Osteocyte (in vitro differentiated cells): Measurements from ENCODE around the gene NRIP1. TPM values are rescaled to one million over a fixed set of nuclear protein-coding genes. Genes with fewer than 3 reads are reported as not detected.

Source experiments
- DNase-seq: peaks from one replicate; pipeline ENCODE4 v3.0.0; 2021; ENCODE audit warnings: mixed read lengths; ENCODE audit not compliant: unreplicated experiment; ENCODE audit errors: extremely low spot score
- H3K27ac Mint-ChIP-seq: one replicate; pipeline ENCODE4 v1.8.0; 2021; ENCODE audit warnings: mild to moderate bottlenecking, mixed read lengths; ENCODE audit not compliant: unreplicated experiment
- H3K27me3 Mint-ChIP-seq: one replicate; pipeline ENCODE4 v1.8.0; 2021; ENCODE audit warnings: mixed read lengths; ENCODE audit not compliant: unreplicated experiment
- H3K36me3 Mint-ChIP-seq: one replicate; pipeline ENCODE4 v1.8.0; 2021; ENCODE audit warnings: mixed read lengths; ENCODE audit not compliant: unreplicated experiment
- H3K4me1 Mint-ChIP-seq: one replicate; pipeline ENCODE4 v1.8.0; 2021; ENCODE audit warnings: mixed read lengths; ENCODE audit not compliant: unreplicated experiment
- H3K4me3 Mint-ChIP-seq: one replicate; pipeline ENCODE4 v1.8.0; 2021; ENCODE audit warnings: mild to moderate bottlenecking, moderate library complexity, mixed read lengths; ENCODE audit not compliant: unreplicated experiment
- H3K9me3 Mint-ChIP-seq: one replicate; pipeline ENCODE4 v1.8.0; 2021; ENCODE audit warnings: mixed read lengths; ENCODE audit not compliant: unreplicated experiment
- CTCF ChIP-seq: fragments of 200-600 bp; sonication (generic); IDR thresholded peaks from 2 replicates; pipeline ENCODE4 v1.5.0; 2021; ENCODE audit warnings: antibody characterized with exemption, mild to moderate bottlenecking, moderate library complexity
- long read RNA-seq: library from polyadenylated mRNA; unstranded; transcript quantifications from one replicate; pipeline ENCODE4 v2.0.0, GENCODE V29; 2021
- total RNA-seq: library from RNA; stranded (reverse); gene quantifications from 2 replicates; pipeline ENCODE4 v1.2.1, GENCODE V29; 2021

The NRIP1 gene
- total RNA-seq = 17.4 and 17.9 TPM in 2 replicates
- long read RNA-seq, partial matches to known transcripts = 0 of 10 reads
- long read RNA-seq, other reads (novel, unspliced or antisense) = 10 of 10 reads

GRCh38 chr21:15064576-15065391 lies at the start of gene NRIP1:
Gene NRIP1 (minus strand): TSS chr21:15065000. CDS start chr21:14968192, 96,808 bp downstream.
- Mint-ChIP-seq H3K4me1 (peaks cover 37% of the 10 kb centered on the region), H3K36me3 (no peaks in the 10 kb centered on the region), H3K4me3 (peak within 1 kb of the TSS; percentile 94), H3K9me3 (no peaks in the 10 kb centered on the region), H3K27ac (peak within 1 kb of the TSS; percentile 95), H3K27me3 (no peaks in the 10 kb centered on the region)
- DNase-seq = peak; percentile 96
- no peak for TF ChIP-seq CTCF

- Mint-ChIP-seq H3K36me3 (no peaks in the 10 kb centered on the region), H3K27me3 (peaks cover 4% of the 10 kb centered on the region), H3K4me3 (no peak overlapping the region), H3K4me1 (no peaks in the 10 kb centered on the region), H3K9me3 (no peaks in the 10 kb centered on the region), H3K27ac (no peak overlapping the region)
- no peak for DNase-seq
- no peak for TF ChIP-seq CTCF
These were observed 48.1 kb upstream of the NRIP1 start for GRCh38 chr21:15112858-15113257.

- no peak for TF ChIP-seq CTCF
- no peaks in the 10 kb centered on the region for H3K9me3 Mint-ChIP-seq
- no peak for DNase-seq
- no peak overlapping the region for H3K27ac Mint-ChIP-seq
- H3K36me3 Mint-ChIP-seq = no peaks in the 10 kb centered on the region
- H3K4me1 Mint-ChIP-seq = no peaks in the 10 kb centered on the region
- peaks cover 7% of the 10 kb centered on the region for H3K27me3 Mint-ChIP-seq
- H3K4me3 Mint-ChIP-seq = no peak overlapping the region
These were observed 44.0 kb upstream of the NRIP1 start for GRCh38 chr21:15108801-15109200.

- H3K27ac Mint-ChIP-seq = no peak overlapping the region
- no peak for DNase-seq
- H3K4me3 Mint-ChIP-seq = no peak overlapping the region
- peaks cover 3% of the 10 kb centered on the region for H3K27me3 Mint-ChIP-seq
- H3K9me3 Mint-ChIP-seq = no peaks in the 10 kb centered on the region
- no peak for TF ChIP-seq CTCF
- no peaks in the 10 kb centered on the region for H3K36me3 Mint-ChIP-seq
- no peaks in the 10 kb centered on the region for H3K4me1 Mint-ChIP-seq
These were observed 39.7 kb upstream of the NRIP1 start for GRCh38 chr21:15104470-15104869.

GRCh38 chr21:15098908-15099307 lies 34.1 kb upstream of the NRIP1 start:
- H3K4me1 Mint-ChIP-seq = no peaks in the 10 kb centered on the region
- no peak overlapping the region for H3K27ac Mint-ChIP-seq
- H3K9me3 Mint-ChIP-seq = no peaks in the 10 kb centered on the region

More at GRCh38 chr21:15098908-15099307, 34.1 kb upstream of the NRIP1 start:
- no peak for TF ChIP-seq CTCF
- DNase-seq = no peak
- Mint-ChIP-seq H3K36me3 (no peaks in the 10 kb centered on the region), H3K27me3 (no peaks in the 10 kb centered on the region), H3K4me3 (no peak overlapping the region)
